ENCODE measurements around the gene RGSL1.

GRCh38 chr1:182433580-182433979, 16.4 kb upstream of the RGSL1 start:
- no peak for TF ChIP-seq CTCF (IDR thresholded peaks at IDR 0.05; ENCODE audit: poor library complexity)
- no peak for TF ChIP-seq EZH2 (IDR thresholded peaks at IDR 0.05; ENCODE audit: borderline replicate concordance)
